IPS-18a (cell line): ENCODE measurements around the gene FNIP1.

Experiments
- H3K27ac ChIP-seq: one replicate; pipeline ENCODE4 v1.5.1; 2013; ENCODE audit warnings: low read length
- H3K27me3 ChIP-seq: one replicate; pipeline ENCODE4 v1.6.1; 2013; ENCODE audit warnings: mild to moderate bottlenecking, low read length; ENCODE audit not compliant: control insufficient read depth, insufficient read depth
- H3K36me3 ChIP-seq: one replicate; pipeline ENCODE4 v1.6.1; 2013; ENCODE audit warnings: low read depth, low read length; ENCODE audit not compliant: control insufficient read depth
- H3K4me1 ChIP-seq: one replicate; pipeline ENCODE4 v1.6.1; 2013; ENCODE audit warnings: low read depth, low read length; ENCODE audit not compliant: control insufficient read depth
- H3K4me3 ChIP-seq: one replicate; pipeline ENCODE4 v1.5.1; 2013; ENCODE audit warnings: low read length
- H3K9ac ChIP-seq: one replicate; pipeline ENCODE4 v1.6.1; 2013; ENCODE audit warnings: mild to moderate bottlenecking, low read length, moderate library complexity
- H3K9me3 ChIP-seq: one replicate; pipeline ENCODE4 v1.6.1; 2013; ENCODE audit warnings: low read depth, low read length; ENCODE audit not compliant: control insufficient read depth

The FNIP1 gene

GRCh38 chr5:131765261-131765660, 31.6 kb downstream of the FNIP1 start:
- Histone ChIP-seq H3K27ac (no peak overlapping the region), H3K4me3 (no peak overlapping the region), H3K27me3 (no peaks in the 10 kb centered on the region), H3K36me3 (no peaks in the 10 kb centered on the region), H3K9ac (no peak overlapping the region), H3K9me3 (no peaks in the 10 kb centered on the region), H3K4me1 (no peaks in the 10 kb centered on the region)

GRCh38 chr5:131763968-131764367, 32.8 kb downstream of the FNIP1 start:
- Histone ChIP-seq H3K4me3 (no peak overlapping the region), H3K27me3 (no peaks in the 10 kb centered on the region), H3K9me3 (no peaks in the 10 kb centered on the region), H3K36me3 (no peaks in the 10 kb centered on the region), H3K27ac (no peak overlapping the region), H3K4me1 (no peaks in the 10 kb centered on the region), H3K9ac (no peak overlapping the region)

- no peak overlapping the region for H3K27ac ChIP-seq
- H3K4me3 ChIP-seq = no peak overlapping the region
- no peaks in the 10 kb centered on the region for H3K36me3 ChIP-seq
- H3K9me3 ChIP-seq = no peaks in the 10 kb centered on the region
- H3K27me3 ChIP-seq = no peaks in the 10 kb centered on the region
- H3K9ac ChIP-seq = no peak overlapping the region
- no peaks in the 10 kb centered on the region for H3K4me1 ChIP-seq
Measured at GRCh38 chr5:131760793-131761192, 36.0 kb downstream of the FNIP1 start.

GRCh38 chr5:131759704-131760103, 37.1 kb downstream of the FNIP1 start:
- Histone ChIP-seq H3K27ac (no peak overlapping the region), H3K9ac (no peak overlapping the region), H3K9me3 (no peaks in the 10 kb centered on the region), H3K4me3 (no peak overlapping the region), H3K36me3 (no peaks in the 10 kb centered on the region), H3K27me3 (no peaks in the 10 kb centered on the region), H3K4me1 (no peaks in the 10 kb centered on the region)

GRCh38 chr5:131758520-131758900, 38.3 kb downstream of the FNIP1 start:
- no peaks in the 10 kb centered on the region for H3K4me1 ChIP-seq
- no peaks in the 10 kb centered on the region for H3K27me3 ChIP-seq
- H3K9me3 ChIP-seq = no peaks in the 10 kb centered on the region
- H3K27ac ChIP-seq = no peak overlapping the region
- H3K9ac ChIP-seq = no peak overlapping the region
- no peaks in the 10 kb centered on the region for H3K36me3 ChIP-seq
- no peak overlapping the region for H3K4me3 ChIP-seq

- Histone ChIP-seq H3K36me3 (no peaks in the 10 kb centered on the region), H3K4me1 (no peaks in the 10 kb centered on the region), H3K4me3 (no peak overlapping the region), H3K9ac (no peak overlapping the region), H3K27ac (no peak overlapping the region), H3K27me3 (no peaks in the 10 kb centered on the region), H3K9me3 (no peaks in the 10 kb centered on the region)
Measured at GRCh38 chr5:131757830-131758519, 38.8 kb downstream of the FNIP1 start.

GRCh38 chr5:131756942-131757341, 39.9 kb downstream of the FNIP1 start:
- no peaks in the 10 kb centered on the region for H3K4me1 ChIP-seq
- no peaks in the 10 kb centered on the region for H3K27me3 ChIP-seq
- no peaks in the 10 kb centered on the region for H3K9me3 ChIP-seq
- no peak overlapping the region for H3K9ac ChIP-seq
- H3K4me3 ChIP-seq = no peak overlapping the region
- no peaks in the 10 kb centered on the region for H3K36me3 ChIP-seq
- no peak overlapping the region for H3K27ac ChIP-seq

GRCh38 chr5:131754363-131754762, 42.5 kb downstream of the FNIP1 start:
- H3K4me1 ChIP-seq = no peaks in the 10 kb centered on the region

GRCh38 chr5:131751506-131751905, 45.3 kb downstream of the FNIP1 start:
- H3K4me1 ChIP-seq = no peaks in the 10 kb centered on the region

More at GRCh38 chr5:131754363-131754762, 42.5 kb downstream of the FNIP1 start:
- H3K27ac ChIP-seq = no peak overlapping the region
- H3K9me3 ChIP-seq = no peaks in the 10 kb centered on the region
- H3K36me3 ChIP-seq = no peaks in the 10 kb centered on the region
- no peaks in the 10 kb centered on the region for H3K27me3 ChIP-seq
- H3K9ac ChIP-seq = no peak overlapping the region
- no peak overlapping the region for H3K4me3 ChIP-seq

GRCh38 chr5:131749723-131750470, 46.9 kb downstream of the FNIP1 start:
- no peaks in the 10 kb centered on the region for H3K27me3 ChIP-seq
- no peak overlapping the region for H3K4me3 ChIP-seq
- H3K4me1 ChIP-seq = no peaks in the 10 kb centered on the region
- no peak overlapping the region for H3K27ac ChIP-seq
- H3K9ac ChIP-seq = no peak overlapping the region
- H3K36me3 ChIP-seq = no peaks in the 10 kb centered on the region
- H3K9me3 ChIP-seq = no peaks in the 10 kb centered on the region

More at GRCh38 chr5:131751506-131751905, 45.3 kb downstream of the FNIP1 start:
- H3K27ac ChIP-seq = no peak overlapping the region
- no peaks in the 10 kb centered on the region for H3K9me3 ChIP-seq
- no peak overlapping the region for H3K9ac ChIP-seq
- H3K27me3 ChIP-seq = no peaks in the 10 kb centered on the region
- no peaks in the 10 kb centered on the region for H3K36me3 ChIP-seq
- no peak overlapping the region for H3K4me3 ChIP-seq

- no peak overlapping the region for H3K9ac ChIP-seq
- H3K27me3 ChIP-seq = no peaks in the 10 kb centered on the region
- H3K4me1 ChIP-seq = no peaks in the 10 kb centered on the region
- H3K36me3 ChIP-seq = no peaks in the 10 kb centered on the region
- H3K9me3 ChIP-seq = no peaks in the 10 kb centered on the region
- no peak overlapping the region for H3K27ac ChIP-seq
- no peak overlapping the region for H3K4me3 ChIP-seq
Measured at GRCh38 chr5:131749138-131749537, 47.7 kb downstream of the FNIP1 start.
